Measurements from ENCODE around the gene MXD1.
"Not testable (repeated sequence)": the region's sequence is repeated elsewhere in the genome, so short reads cannot be mapped to it uniquely, and the experiment has no call there.

MXD1 gene

GRCh38 chr2:69933839-69934613 lies 19.1 kb downstream of the MXD1 start:
- peak; percentile 45 for DNase-seq

GRCh38 chr2:69934614-69934908 lies 19.7 kb downstream of the MXD1 start:
- no peak for DNase-seq

GRCh38 chr2:69935011-69935410 lies 20.1 kb downstream of the MXD1 start:
- no peak for DNase-seq

- DNase-seq: no peak
These were observed 22.0 kb downstream of the MXD1 start for GRCh38 chr2:69936906-69937305.

- DNase-seq: no peak
These were observed 23.1 kb downstream of the MXD1 start for GRCh38 chr2:69937968-69938367.

GRCh38 chr2:69939722-69940121 lies 24.8 kb downstream of the MXD1 start:
- DNase-seq: no peak

- no peak for DNase-seq
These were observed 25.8 kb downstream of the MXD1 start for GRCh38 chr2:69940691-69941090.

- DNase-seq: no peak
These were observed 28.3 kb downstream of the MXD1 start for GRCh38 chr2:69943000-69943842.

- no peak for DNase-seq
These were observed 29.1 kb downstream of the MXD1 start for GRCh38 chr2:69943843-69944525.

- no peak for DNase-seq
These were observed 29.8 kb downstream of the MXD1 start for GRCh38 chr2:69944756-69945155.

- DNase-seq: peak; percentile 61
These were observed 30.5 kb downstream of the MXD1 start for GRCh38 chr2:69945441-69945840.

GRCh38 chr2:69945941-69946340 lies 31.0 kb downstream of the MXD1 start:
- no peak for DNase-seq

GRCh38 chr2:69946351-69947324 lies 31.7 kb downstream of the MXD1 start:
- peak; percentile 47 for DNase-seq

GRCh38 chr2:69947325-69947931 lies 32.5 kb downstream of the MXD1 start:
- DNase-seq: peak; percentile 33

- no peak for DNase-seq
These were observed 33.4 kb downstream of the MXD1 start for GRCh38 chr2:69948032-69948962.

- no peak for DNase-seq
These were observed 34.2 kb downstream of the MXD1 start for GRCh38 chr2:69948963-69949645.

GRCh38 chr2:69950241-69950640 lies 35.3 kb downstream of the MXD1 start:
- no peak for DNase-seq

- DNase-seq: not testable (repeated sequence)
These were observed 35.8 kb downstream of the MXD1 start for GRCh38 chr2:69950671-69951070.

- DNase-seq: no peak
These were observed 37.6 kb downstream of the MXD1 start for GRCh38 chr2:69952336-69953115.

All from CD4-positive, alpha-beta T cell treated with Interferon gamma for 1 hour (primary cell).